ENCODE data around the gene PLCB4.

DNA sequence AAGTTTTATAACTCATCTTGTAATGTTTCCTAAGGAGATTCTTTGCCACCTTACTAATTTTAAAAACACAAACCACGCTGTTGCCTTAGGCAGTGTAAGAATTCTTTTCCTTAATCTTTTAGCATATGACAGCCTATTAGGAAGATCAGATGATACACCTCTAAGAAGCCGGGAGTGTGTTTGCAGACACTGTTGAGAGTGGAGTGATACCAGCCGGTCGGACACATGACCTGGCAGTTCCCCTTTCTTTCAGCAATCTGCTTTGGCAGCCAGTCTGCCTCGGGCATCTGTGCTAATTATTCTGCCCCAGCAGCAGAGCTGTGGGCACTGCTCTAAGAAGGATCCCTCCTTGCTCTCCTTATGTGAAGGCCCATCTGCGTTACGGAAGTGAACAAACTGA lies 50.9 kb downstream of the PLCB4 start:
- TF ChIP-seq, protein P1, sequence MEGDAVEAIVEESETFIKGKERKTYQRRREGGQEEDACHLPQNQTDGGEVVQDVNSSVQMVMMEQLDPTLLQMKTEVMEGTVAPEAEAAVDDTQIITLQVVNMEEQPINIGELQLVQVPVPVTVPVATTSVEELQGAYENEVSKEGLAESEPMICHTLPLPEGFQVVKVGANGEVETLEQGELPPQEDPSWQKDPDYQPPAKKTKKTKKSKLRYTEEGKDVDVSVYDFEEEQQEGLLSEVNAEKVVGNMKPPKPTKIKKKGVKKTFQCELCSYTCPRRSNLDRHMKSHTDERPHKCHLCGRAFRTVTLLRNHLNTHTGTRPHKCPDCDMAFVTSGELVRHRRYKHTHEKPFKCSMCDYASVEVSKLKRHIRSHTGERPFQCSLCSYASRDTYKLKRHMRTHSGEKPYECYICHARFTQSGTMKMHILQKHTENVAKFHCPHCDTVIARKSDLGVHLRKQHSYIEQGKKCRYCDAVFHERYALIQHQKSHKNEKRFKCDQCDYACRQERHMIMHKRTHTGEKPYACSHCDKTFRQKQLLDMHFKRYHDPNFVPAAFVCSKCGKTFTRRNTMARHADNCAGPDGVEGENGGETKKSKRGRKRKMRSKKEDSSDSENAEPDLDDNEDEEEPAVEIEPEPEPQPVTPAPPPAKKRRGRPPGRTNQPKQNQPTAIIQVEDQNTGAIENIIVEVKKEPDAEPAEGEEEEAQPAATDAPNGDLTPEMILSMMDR (conservative IDR thresholded peaks at IDR 0.05 in 1 of 2, IDR thresholded peaks at IDR 0.05 in 1 of 2; ENCODE audit: low read depth in 1 of 2, low read length in 2 of 2), result no peak
- no peak for TF ChIP-seq EZH2 (IDR thresholded peaks at IDR 0.05; ENCODE audit: low read length, missing control alignments)

All from fibroblast of lung (primary cell).